HepG2 (cell line): ENCODE results near the gene IFT43. TPM values are rescaled to one million over a fixed set of nuclear protein-coding genes. Genes with fewer than 3 reads are reported as not detected.

Experiments used
- ATAC-seq: fragments of 200-7000 bp; cut with Tn5 transposase; 3 replicates; pipeline ENCODE4 v1.9.1; 2020; ENCODE audit warnings: mild to moderate bottlenecking, moderate library complexity
- BruUV-seq: library from RNA; stranded (reverse); fragments of 400-500 nt; replicated peaks from 2 replicates; lab custom pipeline; 2021; lab: Mats Ljungman, UMichigan
- CTCF ChIA-PET: fragments of 300-600 bp; formaldehyde crosslinking; extraction: SDS; loops from one replicate; lab custom pipeline; 2021; ENCODE audit warnings: low total read pairs, inconsistent platforms, low intra/inter-chr PET ratio; lab: Yijun Ruan, JAX
- POLR2A ChIA-PET: fragments of 350-600 bp; sonication (Branson Sonifier 250); formaldehyde crosslinking; loops from one replicate; lab custom pipeline; 2020; ENCODE audit warnings: antibody characterized with exemption, inconsistent platforms; lab: Yijun Ruan, JAX
- DNase-seq: peaks from one replicate; pipeline ENCODE4 v3.0.0-alpha.2; 2015; ENCODE audit warnings: low spot score
- FAIRE-seq: peaks from 3 replicates; lab custom pipeline; 2011; peaks lifted over from hg19 to GRCh38; lab: Jason Lieb, UNC
- H2AFZ ChIP-seq: one replicate; pipeline ENCODE4 v1.6.1; 2011; ENCODE audit warnings: low read length, inconsistent platforms
- H3K27ac ChIP-seq: fragments of 300-600 bp; 3 replicates; pipeline ENCODE4 v1.8.0; 2011; ENCODE audit warnings: mixed run types, mild to moderate bottlenecking, mixed read lengths, low read length, inconsistent platforms; ENCODE audit not compliant: insufficient read depth; ENCODE audit errors: extremely low read length
- H3K27me3 ChIP-seq, 2 experiments: fragments of 200-600 bp in 1 of 2; 2 replicates in 1 of 2; 3 replicates in 1 of 2; pipeline versions ENCODE4 v1.6.0 to v1.8.0; 2011; ENCODE audit warnings: low read length in 2 of 2, mild to moderate bottlenecking in 2 of 2, moderate library complexity in 2 of 2, inconsistent platforms in 1 of 2; ENCODE audit not compliant: insufficient read depth in 2 of 2, control insufficient read depth in 1 of 2
- H3K36me3 ChIP-seq, 2 experiments: fragments of 200-600 bp in 1 of 2; replicated peaks in 1 of 2; 2 replicates in 1 of 2; 3 replicates in 1 of 2; pipeline versions ENCODE4 v1.5.1 to v1.8.0; 2011; ENCODE audit warnings: low read length in 2 of 2, inconsistent platforms in 1 of 2; ENCODE audit not compliant: insufficient read depth in 2 of 2, control insufficient read depth in 1 of 2
- H3K4me1 ChIP-seq: 2 replicates; pipeline ENCODE4 v1.5.1; 2012; ENCODE audit warnings: low read length, inconsistent platforms; ENCODE audit not compliant: insufficient read depth
- H3K4me2 ChIP-seq: 2 replicates; pipeline ENCODE4 v1.6.0; 2011; ENCODE audit warnings: low read depth, low read length, inconsistent platforms
- H3K4me3 ChIP-seq, 3 experiments: fragments of 200-600 bp in 1 of 3; sonication (generic), shearing (Covaris generic) in 1 of 3; replicated peaks in 1 of 3; 2 replicates each; pipeline ENCODE4 v1.5.1; 2011 to 2016; ENCODE audit warnings: low read length in 3 of 3, inconsistent platforms in 2 of 3, low read depth in 2 of 3, mild to moderate bottlenecking in 2 of 3, control low read depth in 1 of 3, mixed read lengths in 1 of 3; ENCODE audit not compliant: insufficient read depth in 1 of 3
- H3K79me2 ChIP-seq: one replicate; pipeline ENCODE4 v1.6.1; 2011; ENCODE audit warnings: low read length, inconsistent platforms; ENCODE audit not compliant: insufficient read depth
- H3K9ac ChIP-seq: 2 replicates; pipeline ENCODE4 v1.6.0; 2011; ENCODE audit warnings: mild to moderate bottlenecking, low read depth, low read length, inconsistent platforms; ENCODE audit not compliant: insufficient read depth
- H3K9me3 ChIP-seq: 2 replicates; pipeline ENCODE4 v1.5.1; 2012; ENCODE audit warnings: mild to moderate bottlenecking, low read length
- H4K20me1 ChIP-seq: 2 replicates; pipeline ENCODE4 v1.6.0; 2011; ENCODE audit warnings: inconsistent platforms, mild to moderate bottlenecking, low read length, moderate library complexity; ENCODE audit not compliant: insufficient read depth
- AHR ChIP-seq: IDR thresholded peaks from 2 replicates; pipeline ENCODE4 v1.6.1; 2018; ENCODE audit warnings: missing genetic modification reagents, missing compliant biosample characterization
- ATF5 ChIP-seq: sonication (generic); formaldehyde crosslinking; IDR thresholded peaks from 2 replicates; pipeline ENCODE4 v1.4.0; 2020; ENCODE audit warnings: mild to moderate bottlenecking, low read depth, missing genetic modification reagents
- EED ChIP-seq: sonication (generic); formaldehyde crosslinking; IDR thresholded peaks from 2 replicates; pipeline ENCODE4 v1.5.0; 2020; ENCODE audit warnings: mild to moderate bottlenecking, missing genetic modification reagents
- GATAD2A ChIP-seq: IDR thresholded peaks from 2 replicates; pipeline ENCODE4 v1.6.1; 2016
- HIVEP1 ChIP-seq: sonication (generic); formaldehyde crosslinking; IDR thresholded peaks from 2 replicates; pipeline ENCODE4 v1.4.0; 2020; ENCODE audit warnings: mild to moderate bottlenecking, missing genetic modification reagents
- KAT7 ChIP-seq: IDR thresholded peaks from 2 replicates; pipeline ENCODE4 v1.6.1; 2018; ENCODE audit warnings: borderline replicate concordance, missing compliant biosample characterization
- MYPOP ChIP-seq: sonication (generic); formaldehyde crosslinking; IDR thresholded peaks from 2 replicates; pipeline ENCODE4 v1.8.1; 2023; ENCODE audit warnings: mild to moderate bottlenecking, moderate library complexity, missing genetic modification reagents
- PCBP2 ChIP-seq: fragments of 200-400 bp; formaldehyde crosslinking; optimal IDR thresholded peaks from 2 replicates; pipeline ENCODE3; 2018; ENCODE audit warnings: low read length, low read depth; ENCODE audit not compliant: poor library complexity, severe bottlenecking
- SALL1 ChIP-seq: sonication (generic); formaldehyde crosslinking; IDR thresholded peaks from 2 replicates; pipeline ENCODE4 v1.8.0; 2022; ENCODE audit warnings: mild to moderate bottlenecking, missing genetic modification reagents
- SMYD3 ChIP-seq: sonication (generic); formaldehyde crosslinking; IDR thresholded peaks from 2 replicates; pipeline ENCODE4 v1.8.1; 2023; ENCODE audit warnings: mild to moderate bottlenecking, missing genetic modification reagents
- SOX6 ChIP-seq, 2 experiments: fragments of 450-650 bp in 1 of 2; sonication (generic) in 1 of 2; formaldehyde crosslinking in 1 of 2; IDR thresholded peaks; 2 replicates each; pipeline versions ENCODE4 v1.4.0 to v1.6.1; 2017 to 2020; ENCODE audit warnings: antibody characterized with exemption in 1 of 2, mild to moderate bottlenecking in 1 of 2, missing genetic modification reagents in 1 of 2
- ZFAT ChIP-seq: sonication (generic); formaldehyde crosslinking; conservative IDR thresholded peaks from 2 replicates; pipeline ENCODE4 v1.8.1; 2023; ENCODE audit warnings: missing genetic modification reagents, inconsistent platforms
- ZNF160 ChIP-seq: sonication (generic); formaldehyde crosslinking; IDR thresholded peaks from 2 replicates; pipeline ENCODE4 v1.8.0; 2022; ENCODE audit warnings: mild to moderate bottlenecking, inconsistent platforms, missing genetic modification reagents
- ZNF276 ChIP-seq: sonication (generic); formaldehyde crosslinking; IDR thresholded peaks from 2 replicates; pipeline ENCODE4 v1.4.0; 2020; ENCODE audit warnings: mild to moderate bottlenecking, low read depth, missing genetic modification reagents
- ZNF329 ChIP-seq: sonication (generic); formaldehyde crosslinking; IDR thresholded peaks from 2 replicates; pipeline ENCODE4 v1.9.0; 2021; ENCODE audit warnings: low read depth, mild to moderate bottlenecking, missing genetic modification reagents
- ZNF558 ChIP-seq: sonication (generic); formaldehyde crosslinking; IDR thresholded peaks from 2 replicates; pipeline ENCODE4 v1.9.0; 2022; ENCODE audit warnings: mild to moderate bottlenecking, missing genetic modification reagents, borderline replicate concordance
- ZNF749 ChIP-seq: sonication (generic); formaldehyde crosslinking; IDR thresholded peaks from 2 replicates; pipeline ENCODE4 v1.8.0; 2022; ENCODE audit warnings: mild to moderate bottlenecking, missing genetic modification reagents, moderate library complexity, borderline replicate concordance
- ZNF781 ChIP-seq: sonication (generic); formaldehyde crosslinking; IDR thresholded peaks from 2 replicates; pipeline ENCODE4 v1.5.1; 2020; ENCODE audit warnings: borderline replicate concordance, mild to moderate bottlenecking, missing genetic modification reagents; ENCODE audit errors: not compliant biosample characterization
- ZSCAN20 ChIP-seq: sonication (generic); formaldehyde crosslinking; IDR thresholded peaks from 2 replicates; pipeline ENCODE4 v1.4.0; 2020; ENCODE audit warnings: missing genetic modification reagents, mild to moderate bottlenecking, borderline replicate concordance
- WGBS: methylation state at CpG from one replicate; pipeline ENCODE4 v1.1.6; 2017; ENCODE audit warnings: low lambda C conversion rate; 5-methylcytosine and 5-hydroxymethylcytosine counted together
- in situ Hi-C: cut with HindIII; loops from 2 replicates; pipeline ENCODE4 v1.10.0; 2017; ENCODE audit warnings: low pct_unique_long_range_greater_than_20kb; ENCODE audit not compliant: extremely low pct_ligation_motif_present
- intact Hi-C: fragments of 100-400 bp; cut with micrococcal nuclease; formaldehyde crosslinking; loops from one replicate; pipeline ENCODE4 v1.10.0; 2022; ENCODE audit not compliant: unreplicated experiment
- polyA plus RNA-seq, 8 experiments: library from polyadenylated mRNA; depleted of rRNA in 3 of 8; stranded (reverse) in 7 of 8; unstranded in 1 of 8; fragments of >200 nt; fragmentation: Illumina TruSeq in 4 of 8; extraction: Trizol in 4 of 8; gene quantifications; 2 replicates each; pipeline versions ENCODE4 v1.2.1 to v1.2.3, GENCODE V29; 2011 to 2016; ENCODE audit warnings: low read depth in 4 of 8, missing spikeins in 1 of 8, mixed read lengths in 1 of 8; ENCODE audit not compliant: insufficient read depth in 1 of 8
- total RNA-seq, 5 experiments: library from RNA; depleted of rRNA; stranded (reverse); fragments of >200 nt; fragmentation: Illumina TruSeq; extraction: Trizol; gene quantifications; 2 replicates each; pipeline ENCODE4 v1.2.3, GENCODE V29; 2016; ENCODE audit warnings: low read depth in 1 of 5
- TF ChIP-seq, protein P1 (sequence below): sonication (generic); formaldehyde crosslinking; IDR thresholded peaks from 2 replicates; pipeline ENCODE4 v1.4.0; 2020; ENCODE audit warnings: mild to moderate bottlenecking, missing genetic modification reagents

IFT43 gene
- total and polyA plus RNA-seq, 2 of the 13 experiments (the other 11 are each of a cell fraction or from before 2014, with no cell fraction given), result 0.15 to 0.55 TPM

DNA sequence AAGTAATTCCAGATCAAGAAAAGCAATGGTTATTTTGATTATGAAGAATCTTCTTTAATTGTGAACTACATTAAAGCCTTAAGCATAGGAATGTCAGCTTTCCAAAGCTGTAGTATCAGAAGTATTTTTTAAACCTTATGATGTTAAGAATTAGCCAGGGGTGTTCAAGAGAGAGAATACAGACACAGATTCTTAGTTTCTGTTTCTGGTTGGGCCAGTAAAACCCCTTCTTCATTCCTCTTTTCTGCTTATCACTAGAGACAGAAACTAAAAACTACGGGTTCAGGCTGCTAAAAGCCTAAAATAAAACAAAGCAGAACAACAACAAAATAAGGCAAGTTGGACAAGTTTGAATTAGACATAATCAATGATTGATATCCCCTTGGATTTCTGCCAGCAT lies 38.2 kb downstream of the IFT43 start:
- Histone ChIP-seq H3K9me3 (peaks cover 8% of the 10 kb centered on the region; the same call in 1 of the 2 replicates), H3K4me1 (no peaks in the 10 kb centered on the region), H3K9ac (no peak overlapping the region), H3K27me3 (no peaks in the 10 kb centered on the region), H3K36me3 (no peaks in the 10 kb centered on the region), H4K20me1 (no peaks in the 10 kb centered on the region), H3K4me3 (no peak overlapping the region), H2AFZ (no peak overlapping the region), H3K4me2 (no peak overlapping the region), H3K79me2 (no peaks in the 10 kb centered on the region), H3K27ac (no peak overlapping the region)
- in situ Hi-C loops, result no loop called here
- ChIA-PET POLR2A (no interaction called here), CTCF (no interaction called here)
- intact Hi-C loops, result no loop called here
- WGBS, result 0% methylated on average over 1 of the region's 1 CpG
- no peak for TF ChIP-seq ZNF749
- no peak for TF ChIP-seq MYPOP (CRISPR knock-in tag)
- no peak for TF ChIP-seq ZSCAN20
- no peak for TF ChIP-seq ZNF781 (CRISPR knock-in tag)
- TF ChIP-seq AHR (CRISPR knock-in tag), result no peak
- TF ChIP-seq KAT7, result no peak
- no peak for TF ChIP-seq PCBP2
- no peak for TF ChIP-seq ZFAT (CRISPR knock-in tag)
- no peak for TF ChIP-seq SALL1
- TF ChIP-seq ZNF160 (CRISPR knock-in tag), result no peak
- no peak for TF ChIP-seq GATAD2A
- no peak for TF ChIP-seq ATF5 (CRISPR knock-in tag)
- TF ChIP-seq EED (CRISPR knock-in tag), result no peak
- no peak for TF ChIP-seq SOX6 (IDR thresholded peaks at IDR 0.05)
- no peak for TF ChIP-seq SOX6 (CRISPR knock-in tag; IDR thresholded peaks at IDR 0.05)
- no peak for TF ChIP-seq ZNF329 (CRISPR knock-in tag)
- TF ChIP-seq ZNF276 (CRISPR knock-in tag), result no peak
- TF ChIP-seq SMYD3 (CRISPR knock-in tag), result no peak
- TF ChIP-seq, protein P1, sequence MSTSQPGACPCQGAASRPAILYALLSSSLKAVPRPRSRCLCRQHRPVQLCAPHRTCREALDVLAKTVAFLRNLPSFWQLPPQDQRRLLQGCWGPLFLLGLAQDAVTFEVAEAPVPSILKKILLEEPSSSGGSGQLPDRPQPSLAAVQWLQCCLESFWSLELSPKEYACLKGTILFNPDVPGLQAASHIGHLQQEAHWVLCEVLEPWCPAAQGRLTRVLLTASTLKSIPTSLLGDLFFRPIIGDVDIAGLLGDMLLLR, result no peak
- TF ChIP-seq HIVEP1, result no peak
- no peak for TF ChIP-seq ZNF558
- ATAC-seq (no peak), FAIRE-seq (no peak), DNase-seq (no peak)
- no TSS peak for BruUV-seq
